HEK293T (cell line): ENCODE results near the gene RAD51D.

ENCODE experiments used
- CTCF ChIA-PET: fragments of 350-600 bp; formaldehyde crosslinking; extraction: SDS; loops from one replicate; lab custom pipeline; 2021; ENCODE audit warnings: antibody characterized with exemption, inconsistent platforms; lab: Yijun Ruan, JAX
- POLR2A ChIA-PET: fragments of 350-600 bp; formaldehyde crosslinking; extraction: SDS; loops from one replicate; lab custom pipeline; 2020; ENCODE audit warnings: antibody characterized with exemption, inconsistent platforms; lab: Yijun Ruan, JAX
- DNase-seq: peaks from one replicate; pipeline ENCODE4 v3.0.0; 2012; ENCODE audit warnings: mixed read lengths; ENCODE audit errors: extremely low spot score
- ARNT ChIP-seq: fragments of 450-650 bp; IDR thresholded peaks from 2 replicates; pipeline ENCODE4 v1.6.1; 2017; ENCODE audit warnings: mild to moderate bottlenecking
- BHLHE40 ChIP-seq: fragments of 450-650 bp; IDR thresholded peaks from 2 replicates; pipeline ENCODE4 v1.6.1; 2016; ENCODE audit warnings: mild to moderate bottlenecking, moderate library complexity, borderline replicate concordance
- CTBP1 ChIP-seq: fragments of 450-650 bp; IDR thresholded peaks from 2 replicates; pipeline ENCODE4 v1.6.1; 2016; ENCODE audit warnings: borderline replicate concordance
- ELF4 ChIP-seq: fragments of 450-650 bp; IDR thresholded peaks from 2 replicates; pipeline ENCODE4 v1.6.1; 2017; ENCODE audit warnings: antibody characterized with exemption
- FOXA1 ChIP-seq: fragments of 450-650 bp; IDR thresholded peaks from 2 replicates; pipeline ENCODE4 v1.6.1; 2016; ENCODE audit warnings: mild to moderate bottlenecking
- FOXK2 ChIP-seq: fragments of 450-650 bp; IDR thresholded peaks from 2 replicates; pipeline ENCODE4 v1.6.1; 2016; ENCODE audit warnings: mild to moderate bottlenecking
- FOXM1 ChIP-seq: fragments of 450-650 bp; IDR thresholded peaks from 2 replicates; pipeline ENCODE4 v1.6.1; 2017; ENCODE audit warnings: mild to moderate bottlenecking, borderline replicate concordance
- HDGF ChIP-seq: fragments of 450-650 bp; IDR thresholded peaks from 2 replicates; pipeline ENCODE4 v1.6.1; 2017; ENCODE audit warnings: antibody characterized with exemption, borderline replicate concordance
- L3MBTL2 ChIP-seq: fragments of 450-650 bp; conservative IDR thresholded peaks from 2 replicates; pipeline ENCODE4 v1.6.1; 2016; ENCODE audit warnings: mild to moderate bottlenecking
- LEF1 ChIP-seq: fragments of 450-650 bp; IDR thresholded peaks from 2 replicates; pipeline ENCODE4 v1.6.1; 2017; ENCODE audit warnings: mild to moderate bottlenecking, borderline replicate concordance
- NFRKB ChIP-seq: fragments of 450-650 bp; IDR thresholded peaks from 2 replicates; pipeline ENCODE4 v1.6.1; 2016; ENCODE audit warnings: mild to moderate bottlenecking, moderate library complexity
- SP1 ChIP-seq: fragments of 450-650 bp; IDR thresholded peaks from 2 replicates; pipeline ENCODE4 v1.6.1; 2017
- SUZ12 ChIP-seq: fragments of 450-650 bp; IDR thresholded peaks from 2 replicates; pipeline ENCODE4 v1.6.1; 2016; ENCODE audit warnings: mild to moderate bottlenecking
- TARDBP ChIP-seq: fragments of 450-650 bp; IDR thresholded peaks from 2 replicates; pipeline ENCODE4 v1.6.1; 2016
- ZNF384 ChIP-seq: fragments of 450-650 bp; IDR thresholded peaks from 2 replicates; pipeline ENCODE4 v1.6.1; 2016
- TF ChIP-seq, protein P1 (sequence below): fragments of 450-650 bp; IDR thresholded peaks from 2 replicates; pipeline ENCODE4 v1.6.1; 2016

RAD51D gene

DNA sequence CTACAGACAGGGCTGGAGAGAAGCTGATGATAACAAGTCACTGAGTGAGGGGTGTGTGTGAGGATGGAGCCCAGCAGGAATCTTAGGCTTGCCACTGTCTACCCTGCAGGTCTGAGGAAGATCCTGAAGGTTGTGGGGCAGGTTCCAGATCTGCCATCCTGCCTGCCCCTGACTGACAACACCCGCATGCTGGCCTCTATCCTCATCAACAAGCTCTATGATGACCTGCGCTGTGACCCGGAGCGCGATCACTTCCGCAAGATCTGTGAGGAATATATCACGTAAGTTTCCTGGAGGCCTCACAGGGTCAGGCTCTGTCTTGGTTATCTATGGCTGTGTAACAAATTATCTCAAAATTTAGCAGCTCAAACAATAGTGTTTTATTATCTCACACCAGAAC is 44.2 kb upstream of the RAD51D start:
- POLR2A ChIA-PET, result no interaction called here
- TF ChIP-seq LEF1 (no peak), FOXA1 (no peak), BHLHE40 (no peak), NFRKB (no peak), L3MBTL2 (no peak), ELF4 (no peak)
- TF ChIP-seq, protein P1, sequence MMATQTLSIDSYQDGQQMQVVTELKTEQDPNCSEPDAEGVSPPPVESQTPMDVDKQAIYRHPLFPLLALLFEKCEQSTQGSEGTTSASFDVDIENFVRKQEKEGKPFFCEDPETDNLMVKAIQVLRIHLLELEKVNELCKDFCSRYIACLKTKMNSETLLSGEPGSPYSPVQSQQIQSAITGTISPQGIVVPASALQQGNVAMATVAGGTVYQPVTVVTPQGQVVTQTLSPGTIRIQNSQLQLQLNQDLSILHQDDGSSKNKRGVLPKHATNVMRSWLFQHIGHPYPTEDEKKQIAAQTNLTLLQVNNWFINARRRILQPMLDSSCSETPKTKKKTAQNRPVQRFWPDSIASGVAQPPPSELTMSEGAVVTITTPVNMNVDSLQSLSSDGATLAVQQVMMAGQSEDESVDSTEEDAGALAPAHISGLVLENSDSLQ, result no peak
- DNase-seq, result no peak
- CTCF ChIA-PET, result no interaction called here

GRCh38 chr17:35162755-35163154 is 43.1 kb upstream of the RAD51D start:
- ChIA-PET POLR2A (no interaction called here), CTCF (no interaction called here)
- TF ChIP-seq SP1, result no peak
- TF ChIP-seq FOXK2, result no peak
- TF ChIP-seq LEF1, result no peak
- no peak for TF ChIP-seq SUZ12
- no peak for TF ChIP-seq FOXA1
- no peak for TF ChIP-seq ELF4
- TF ChIP-seq, protein P1, result no peak
- TF ChIP-seq HDGF, result no peak
- no peak for TF ChIP-seq CTBP1
- DNase-seq, result no peak

DNA sequence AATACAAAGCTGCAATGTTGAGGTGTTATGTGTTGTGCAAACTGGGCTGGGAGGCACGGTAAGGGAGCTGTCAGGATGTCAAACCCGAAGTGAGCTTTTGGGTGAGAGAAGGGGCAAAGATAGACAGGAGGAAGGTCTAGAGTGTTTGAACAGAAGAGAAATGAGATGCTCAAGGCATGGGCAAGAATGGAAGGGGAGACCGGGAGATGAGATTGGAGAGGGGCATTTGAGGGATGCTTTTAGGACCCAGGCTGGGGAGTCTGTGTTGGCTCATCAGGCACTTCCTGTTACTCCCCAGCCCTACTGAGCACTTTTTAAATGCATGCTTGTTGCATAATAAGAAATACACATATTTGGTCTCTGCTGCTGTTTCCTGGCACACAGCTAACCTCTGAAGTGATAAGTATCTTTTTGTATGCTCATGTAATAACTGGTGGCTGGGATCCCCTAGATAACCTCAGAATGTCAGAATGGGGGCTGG is 41.7 kb upstream of the RAD51D start:
- POLR2A ChIA-PET, result no interaction called here
- CTCF ChIA-PET, result no interaction called here
- no peak for DNase-seq
- no peak for TF ChIP-seq BHLHE40

DNA sequence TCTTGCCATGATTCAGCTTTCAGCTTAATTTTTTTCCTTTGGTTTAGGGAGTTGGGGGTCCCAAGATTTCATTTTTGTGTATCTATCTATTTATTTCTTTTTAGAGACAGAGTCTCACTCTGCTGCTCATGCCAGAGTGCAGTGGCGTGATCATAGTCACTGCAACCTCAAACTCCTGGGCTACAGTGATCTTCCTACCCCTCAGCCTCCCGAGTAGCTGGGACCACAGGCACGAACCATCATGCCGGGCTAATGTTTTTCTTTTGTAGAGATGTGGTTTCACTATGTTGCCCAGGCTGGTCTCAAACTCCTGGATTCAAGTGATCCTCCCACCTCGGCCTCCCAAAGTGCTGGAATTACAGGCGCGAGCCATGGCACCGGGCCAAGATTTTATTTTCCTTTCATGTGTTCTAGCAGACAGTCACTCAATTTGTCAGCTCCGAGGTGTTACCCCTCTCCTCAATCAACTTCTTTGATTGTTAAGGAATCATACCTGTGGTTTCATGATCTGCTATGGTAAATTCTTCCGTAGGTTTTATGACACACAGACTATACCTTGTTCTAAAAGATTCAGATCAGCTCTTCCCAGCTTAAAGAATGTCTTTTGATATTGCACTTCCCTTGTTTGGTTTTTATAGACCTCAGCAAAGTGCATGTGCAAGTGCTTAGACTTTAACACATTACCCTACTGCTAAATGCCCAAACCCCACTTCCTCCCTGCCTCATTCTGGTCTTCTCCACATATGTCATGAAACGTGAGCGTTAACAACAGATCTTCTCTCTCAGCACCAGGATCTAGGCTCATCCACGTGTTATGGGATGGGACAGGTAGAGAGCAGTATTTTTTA is 40.9 kb upstream of the RAD51D start:
- DNase-seq, result no peak
- ChIA-PET CTCF (no interaction called here), POLR2A (no interaction called here)
- no peak for TF ChIP-seq HDGF
- no peak for TF ChIP-seq NFRKB
- no peak for TF ChIP-seq FOXK2
- TF ChIP-seq BHLHE40, result no peak
- no peak for TF ChIP-seq SP1
- TF ChIP-seq ZNF384, result no peak
- TF ChIP-seq TARDBP, result no peak
- TF ChIP-seq, protein P1, result no peak
- no peak for TF ChIP-seq ARNT
- TF ChIP-seq FOXA1, result no peak
- TF ChIP-seq CTBP1, result no peak
- TF ChIP-seq LEF1, result no peak
- TF ChIP-seq ELF4, result no peak
- TF ChIP-seq SUZ12, result no peak

DNA sequence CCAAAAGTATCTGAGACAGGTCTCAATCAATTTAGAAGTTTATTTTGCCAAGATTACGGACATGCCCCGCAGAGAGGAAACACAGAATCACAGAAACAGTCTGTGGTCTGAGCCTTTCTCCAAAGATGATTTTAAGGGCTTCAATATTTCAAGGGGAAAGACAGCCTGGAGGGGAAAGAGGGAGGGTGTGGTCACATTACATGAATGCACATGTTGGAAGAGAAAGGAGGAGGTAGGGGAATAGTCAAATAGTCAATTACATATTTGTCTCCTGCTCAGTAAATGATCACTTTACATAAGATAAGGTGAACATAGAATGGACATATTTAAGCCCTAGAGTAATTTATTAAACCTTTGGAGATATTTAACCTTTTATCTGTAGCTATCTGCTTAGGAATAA is 40.3 kb upstream of the RAD51D start:
- no peak for DNase-seq
- CTCF ChIA-PET, result no interaction called here
- TF ChIP-seq CTBP1 (no peak), ZNF384 (no peak), SUZ12 (no peak), NFRKB (no peak), HDGF (no peak), FOXK2 (no peak), L3MBTL2 (no peak)
- POLR2A ChIA-PET, result no interaction called here

DNA sequence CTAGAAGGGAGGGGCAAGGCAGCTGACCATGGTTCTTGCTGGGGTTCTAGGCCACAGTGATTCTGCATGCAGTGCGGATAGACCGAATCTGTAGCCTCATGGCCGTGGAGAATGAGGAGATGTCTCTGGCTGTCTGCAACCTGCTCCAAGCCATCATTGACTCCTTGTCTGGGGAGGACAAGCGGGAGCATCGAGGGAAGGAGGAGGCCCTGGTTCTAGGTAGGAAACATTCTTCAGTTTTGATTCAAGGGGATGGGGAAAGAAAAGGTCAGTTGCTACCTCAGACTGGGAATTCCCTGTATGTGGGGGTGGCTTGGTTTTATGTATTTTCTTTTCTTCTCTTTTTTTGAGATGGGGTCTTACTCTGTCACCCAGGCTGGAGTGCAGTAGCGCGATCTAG is 35.6 kb upstream of the RAD51D start:
- TF ChIP-seq FOXK2 (no peak), NFRKB (no peak), FOXA1 (no peak), BHLHE40 (no peak), TARDBP (no peak), L3MBTL2 (no peak), ZNF384 (no peak), ELF4 (no peak), SP1 (no peak), FOXM1 (no peak), ARNT (no peak), SUZ12 (no peak), LEF1 (no peak), CTBP1 (no peak), HDGF (no peak)
- TF ChIP-seq, protein P1, result no peak
- ChIA-PET POLR2A (no interaction called here), CTCF (no interaction called here)
- no peak for DNase-seq
